CD4-positive, alpha-beta T cell treated with Interferon gamma for 1 hour (primary cell): ENCODE data around the gene CSNK1E.
"Not testable (repeated sequence)": the region's sequence is repeated elsewhere in the genome, so short reads cannot be mapped to it uniquely, and the experiment has no call there.

ENCODE experiments used
- DNase-seq: peaks from one replicate; pipeline ENCODE4 v3.0.0-alpha.2; 2020

Gene CSNK1E

DNA sequence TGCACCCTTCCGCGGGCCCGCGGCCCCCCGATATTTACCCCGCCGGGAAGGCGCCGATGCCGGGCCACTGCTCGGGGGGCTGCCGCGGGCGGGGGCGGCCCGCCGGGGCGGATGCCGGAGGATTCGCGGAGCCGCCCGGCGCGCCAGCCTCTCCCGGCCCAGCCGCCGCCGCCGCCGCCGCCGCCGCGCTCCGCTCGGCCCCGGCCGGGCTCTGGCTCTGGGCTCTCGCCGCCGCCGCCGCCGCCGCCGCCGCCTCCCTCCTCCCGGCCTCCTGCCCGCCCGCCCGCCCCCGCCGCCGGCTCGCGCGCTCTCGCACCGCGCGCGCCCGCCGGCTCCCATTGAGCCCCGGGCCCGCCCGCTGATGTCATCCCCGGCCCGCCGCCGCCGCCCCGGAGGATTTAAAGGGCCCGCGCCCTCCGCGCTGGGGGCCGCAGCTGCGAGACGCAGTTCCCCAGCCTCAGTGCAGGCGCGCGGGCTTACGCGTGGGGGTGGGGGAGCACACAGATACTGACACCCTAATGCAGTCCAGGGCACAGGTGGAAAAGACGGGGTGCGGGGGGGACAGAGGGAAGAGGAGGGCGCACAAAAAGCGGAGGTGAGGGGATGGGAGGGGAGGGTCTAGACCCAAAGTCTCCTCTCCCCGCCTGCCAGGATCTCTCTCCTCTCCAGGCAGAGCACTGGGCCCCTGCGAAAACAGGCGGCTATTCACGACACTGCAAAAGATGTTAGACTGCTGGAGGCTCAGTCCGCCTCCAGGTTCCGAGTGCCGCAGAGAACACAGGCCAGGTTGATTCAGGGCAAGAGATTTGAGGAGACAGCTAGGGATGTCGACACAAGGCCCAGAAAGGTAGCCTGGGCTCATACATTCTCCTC, at the start of gene CSNK1E:
TSS of gene CSNK1E (minus strand) at position 312 of the 873 bp plus-strand sequence. CDS start 3,276 bp downstream, outside the sequence.
- peak; percentile 76 for DNase-seq

- not testable (repeated sequence) for DNase-seq
These were observed 48.6 kb upstream of the CSNK1E start for GRCh38 chr22:38365829-38366228.

DNA sequence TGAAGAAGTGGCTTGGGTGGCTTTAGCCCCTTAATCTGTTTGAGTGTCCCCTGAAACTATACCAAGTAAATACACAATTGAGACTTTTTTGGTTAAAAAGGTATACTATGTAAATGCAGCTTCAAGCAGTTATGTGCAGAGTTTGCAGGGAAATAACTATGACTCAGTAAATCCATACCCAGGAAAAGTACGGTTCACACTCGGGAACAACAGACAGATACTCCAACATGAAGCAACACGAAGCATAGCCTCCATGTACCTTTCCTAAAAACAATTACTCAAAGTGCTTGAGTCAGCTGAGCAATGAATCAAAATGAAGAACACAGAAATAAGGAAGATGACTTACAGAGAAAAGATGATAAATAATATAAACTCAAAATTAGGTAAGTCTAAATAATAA, 47.9 kb upstream of the CSNK1E start:
- not testable (repeated sequence) for DNase-seq

DNA sequence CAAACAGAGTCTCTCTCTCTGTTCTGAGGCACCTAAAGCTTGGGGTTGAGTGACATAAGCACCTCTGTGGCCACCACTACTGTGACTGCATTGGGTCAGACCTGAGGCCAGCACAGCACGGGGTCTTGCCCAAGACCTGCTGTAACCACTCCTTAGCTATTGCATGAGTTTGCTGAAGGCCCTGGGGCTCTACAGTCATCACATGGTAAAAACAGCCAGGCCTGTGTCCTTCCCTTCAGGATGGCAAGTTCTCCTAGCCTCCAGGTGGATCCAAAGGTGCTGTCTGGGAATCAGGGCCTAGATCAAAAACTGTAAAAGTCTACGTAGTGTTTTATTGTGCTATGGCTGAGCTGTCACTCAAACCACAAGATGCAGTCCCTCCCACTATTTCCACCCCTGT, 43.3 kb upstream of the CSNK1E start:
- not testable (repeated sequence) for DNase-seq

DNA sequence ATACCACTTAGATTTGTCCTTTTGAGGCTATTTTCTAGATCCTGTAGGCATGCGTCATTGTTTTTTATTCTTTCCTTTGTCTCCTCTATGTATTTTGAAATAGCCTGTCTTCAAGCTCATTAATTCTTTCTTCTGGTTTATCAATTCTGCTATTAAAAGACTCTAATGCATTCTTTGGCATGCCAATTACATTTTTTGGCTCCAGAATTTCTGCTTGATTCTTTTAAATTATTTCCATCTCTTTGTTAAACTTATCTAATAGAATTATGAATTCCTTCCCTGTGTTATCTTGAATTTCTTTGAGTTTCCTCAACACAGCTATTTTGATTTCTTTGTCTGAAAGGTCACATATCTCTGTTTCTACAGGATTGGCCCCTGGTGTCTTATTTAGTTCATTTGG, 42.6 kb upstream of the CSNK1E start:
- DNase-seq, result not testable (repeated sequence)

GRCh38 chr22:38357971-38358370, 40.7 kb upstream of the CSNK1E start:
- not testable (repeated sequence) for DNase-seq

DNA sequence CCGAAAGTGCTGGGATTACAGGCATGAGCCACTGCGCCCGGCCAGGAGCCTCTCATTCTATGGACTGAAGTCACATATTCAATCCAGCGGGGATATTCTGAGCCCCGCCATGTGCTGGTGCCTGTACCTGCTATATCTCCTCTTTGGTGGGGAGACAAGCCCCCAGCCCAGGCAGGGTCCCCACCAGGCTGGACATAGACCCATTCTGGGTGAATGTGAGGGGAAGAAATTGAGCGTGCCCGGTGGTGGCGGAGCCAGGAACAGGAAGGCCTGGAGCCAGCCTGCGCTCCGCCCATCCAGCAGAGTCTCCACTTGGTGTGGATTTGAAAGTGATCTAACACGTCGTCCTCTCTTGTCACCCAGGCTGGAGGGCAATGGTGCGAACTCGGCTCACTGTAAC, 38.0 kb upstream of the CSNK1E start:
- no peak for DNase-seq

DNA sequence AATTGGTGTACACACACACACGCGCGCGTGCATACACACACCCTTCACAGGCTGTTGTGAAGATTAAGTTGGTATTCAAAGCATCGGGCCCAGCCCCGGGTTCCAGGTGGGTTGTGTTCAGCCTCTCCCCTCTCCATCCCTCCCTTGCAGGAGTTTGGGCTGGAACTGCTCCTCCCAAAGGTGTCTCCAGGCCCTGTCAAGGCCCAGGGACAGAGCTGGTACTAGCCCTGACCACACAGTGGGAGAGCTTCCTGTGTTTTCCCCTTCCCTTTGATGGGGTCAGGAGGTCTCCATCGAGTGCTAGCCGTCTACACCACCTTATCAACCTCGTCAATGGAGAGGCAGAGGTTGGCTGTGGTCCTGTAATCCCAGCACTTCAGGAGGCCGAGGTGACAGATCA, 36.5 kb upstream of the CSNK1E start:
- no peak for DNase-seq

DNA sequence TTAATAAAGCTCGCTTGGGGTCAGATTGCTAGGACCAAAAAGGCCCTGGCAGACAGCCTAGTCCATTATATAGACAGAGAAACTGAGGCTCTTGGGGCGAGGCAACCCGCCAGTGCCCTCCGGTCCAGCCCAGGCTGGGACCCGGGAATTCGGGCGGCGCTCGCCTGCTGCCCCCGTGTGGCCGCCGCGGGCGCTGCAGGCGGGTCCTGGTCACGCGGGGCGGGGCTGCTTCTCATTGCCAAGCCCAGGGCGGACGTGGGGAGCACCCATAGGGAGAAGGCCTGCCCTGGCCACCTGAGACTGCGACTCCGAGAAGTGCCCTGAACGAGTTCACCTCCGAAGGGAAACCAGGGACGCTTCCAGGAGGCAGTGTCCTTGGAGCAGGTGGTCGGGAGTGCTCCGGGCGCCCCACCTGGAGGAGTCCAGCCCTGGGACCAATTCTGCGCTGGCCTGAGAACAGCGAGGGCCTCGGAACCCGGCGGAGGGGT, 36.0 kb upstream of the CSNK1E start:
- peak; percentile 59 for DNase-seq

DNA sequence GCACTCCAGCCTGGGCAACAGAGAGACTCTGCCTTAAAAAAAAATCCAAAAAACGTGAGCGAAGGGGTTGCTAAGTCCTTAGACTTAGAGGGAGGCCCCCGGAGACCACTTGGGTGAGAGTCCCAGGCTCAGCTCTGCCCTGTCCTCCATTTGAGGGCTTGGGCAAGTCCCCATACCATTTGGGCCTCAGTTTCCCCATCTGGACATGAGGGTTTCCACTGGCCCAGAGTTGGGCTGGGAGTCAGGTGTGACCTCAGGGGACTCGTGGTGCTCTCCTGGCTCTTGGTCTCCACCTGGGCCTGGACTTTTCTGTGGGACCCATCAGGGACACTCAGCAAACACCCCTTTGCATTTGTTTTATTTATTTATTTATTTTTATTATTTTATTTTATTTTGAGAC, 35.2 kb upstream of the CSNK1E start:
- no peak for DNase-seq

- no peak for DNase-seq
These were observed 33.5 kb upstream of the CSNK1E start for GRCh38 chr22:38350444-38351359.

DNA sequence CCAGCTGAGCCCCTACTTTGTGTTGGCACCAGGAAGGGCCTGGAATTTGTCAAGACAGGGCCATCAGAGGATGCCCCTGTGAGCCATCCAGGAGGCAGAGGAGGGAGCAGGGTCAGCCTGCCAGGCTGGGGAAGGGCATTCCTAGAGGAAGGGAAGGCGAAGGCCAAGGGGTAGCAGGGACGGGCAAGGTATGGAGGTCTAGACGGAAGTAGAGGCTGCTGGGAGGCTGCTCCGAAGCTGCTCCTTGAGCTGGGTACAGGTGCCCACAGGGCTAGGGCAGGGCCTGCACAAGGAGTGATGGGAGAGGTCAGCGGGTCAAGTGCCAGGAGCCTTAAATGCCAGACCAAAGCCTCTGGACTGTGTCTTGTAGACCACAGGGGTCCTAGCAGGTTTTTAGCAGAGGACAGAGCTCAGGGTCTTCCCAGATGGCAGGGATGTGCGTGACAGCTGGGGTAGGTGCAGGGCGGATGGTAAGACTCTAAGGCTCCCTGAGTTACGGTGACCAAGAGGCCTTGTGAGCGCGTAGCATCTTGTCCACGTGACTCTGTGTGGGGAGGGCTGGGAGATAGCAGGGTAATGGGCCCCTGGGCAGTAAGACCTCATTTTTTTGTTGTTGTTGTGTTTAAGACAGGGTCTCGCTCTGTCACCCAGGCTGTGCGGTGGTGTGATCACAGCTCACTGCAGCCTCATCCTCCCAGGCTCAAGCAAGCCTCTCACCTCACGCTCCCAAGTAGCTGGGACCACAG, 31.7 kb upstream of the CSNK1E start:
- no peak for DNase-seq

- no peak for DNase-seq
These were observed 30.9 kb upstream of the CSNK1E start for GRCh38 chr22:38347944-38348750.

- DNase-seq, result no peak
These were observed 30.1 kb upstream of the CSNK1E start for GRCh38 chr22:38347181-38347943.

DNA sequence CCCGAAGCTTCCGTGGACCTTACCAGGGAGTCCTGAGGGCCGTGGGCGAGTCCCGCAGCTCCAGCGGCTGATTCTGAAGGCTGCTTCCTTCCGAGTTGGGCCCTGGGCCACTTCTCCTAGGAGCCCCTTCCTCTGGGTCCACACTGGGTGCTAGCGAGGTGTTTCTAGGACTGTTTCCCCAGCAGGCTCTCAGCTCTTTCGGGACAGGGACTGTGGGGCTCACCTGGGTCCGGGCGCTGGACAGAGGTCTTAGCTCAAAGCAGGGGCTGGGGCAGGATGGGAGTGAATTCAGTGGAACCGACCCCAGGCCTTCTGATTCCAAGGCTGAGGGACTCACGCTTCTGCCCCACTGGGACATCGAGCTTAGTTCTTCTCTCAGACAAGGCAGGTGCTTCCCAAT, 29.3 kb upstream of the CSNK1E start:
- no peak for DNase-seq

- DNase-seq, result no peak
These were observed 28.5 kb upstream of the CSNK1E start for GRCh38 chr22:38345782-38346181.

GRCh38 chr22:38339893-38340292, 22.7 kb upstream of the CSNK1E start:
- not testable (repeated sequence) for DNase-seq

- no peak for DNase-seq
These were observed 21.6 kb upstream of the CSNK1E start for GRCh38 chr22:38338772-38339379.

DNA sequence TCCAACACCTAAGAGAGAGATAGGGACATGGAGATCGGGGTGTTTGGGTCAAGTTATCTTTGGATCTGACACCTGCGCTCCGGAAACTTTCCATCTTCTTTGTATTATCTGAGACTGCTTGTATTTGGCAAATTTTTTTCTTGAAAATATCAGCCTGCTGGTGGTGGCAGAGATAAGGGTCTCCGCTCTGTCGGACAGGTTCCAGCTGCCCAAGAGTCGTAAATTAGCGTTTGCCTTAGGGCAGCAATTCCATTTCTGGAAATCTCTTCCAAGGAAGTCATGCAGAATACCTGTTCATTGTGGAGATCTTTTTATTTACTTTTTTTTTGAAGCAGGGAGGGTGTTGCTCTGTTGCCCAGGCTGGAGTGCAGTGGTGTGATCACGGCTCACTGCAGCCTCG, 19.5 kb upstream of the CSNK1E start:
- DNase-seq, result no peak

GRCh38 chr22:38335077-38335476, 17.8 kb upstream of the CSNK1E start:
- DNase-seq, result no peak

DNA sequence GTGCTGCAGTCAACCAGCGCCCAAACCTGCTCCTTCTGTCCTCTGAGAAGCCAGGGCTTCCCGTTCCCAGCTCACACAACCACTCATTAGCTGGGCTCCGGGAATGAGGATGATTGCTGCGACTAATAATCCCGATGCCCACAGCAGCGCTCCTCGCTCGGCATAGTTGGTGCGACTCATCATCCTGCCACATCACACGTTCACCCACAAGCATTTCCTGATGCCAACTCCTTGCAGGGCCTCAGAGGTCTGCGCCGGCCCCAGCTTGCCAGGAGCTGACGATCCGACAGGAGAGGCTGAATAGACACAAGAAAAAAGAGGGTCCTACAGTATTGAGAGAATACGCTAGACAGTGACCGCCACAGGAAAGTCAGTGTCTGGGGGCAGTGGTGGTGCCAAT, 10.6 kb upstream of the CSNK1E start:
- no peak for DNase-seq
